Cardiac muscle cell (in vitro differentiated cells and primary cell): ENCODE data around the gene SELENOP. TPM values are rescaled to one million over a fixed set of nuclear protein-coding genes. Genes with fewer than 3 reads are reported as not detected.

ENCODE experiments used
- DNase-seq, 2 donors: peaks; one replicate each; pipeline versions ENCODE4 v3.0.0 to v3.0.0-alpha.2; 2010 to 2017; ENCODE audit warnings: low read depth in 1 of 2, low spot score in 1 of 2
- H3K27ac ChIP-seq: fragments of 200-600 bp; sonication (generic); 2 replicates; pipeline ENCODE4 v1.5.1; 2016
- H3K27me3 ChIP-seq: fragments of 200-600 bp; sonication (generic); 2 replicates; pipeline ENCODE4 v1.6.0; 2016; ENCODE audit warnings: control low read depth
- H3K36me3 ChIP-seq: fragments of 200-600 bp; sonication (generic); 2 replicates; pipeline ENCODE4 v1.5.1; 2016; ENCODE audit warnings: control low read depth
- H3K4me1 ChIP-seq: fragments of 200-600 bp; sonication (generic); 2 replicates; pipeline ENCODE4 v1.8.1; 2017; ENCODE audit warnings: low read depth, mild to moderate bottlenecking, mixed run types
- H3K4me3 ChIP-seq: fragments of 200-600 bp; sonication (generic); 2 replicates; pipeline ENCODE4 v1.5.1; 2016; ENCODE audit warnings: mild to moderate bottlenecking
- H3K9me3 ChIP-seq: fragments of 200-600 bp; sonication (generic); 2 replicates; pipeline ENCODE4 v1.5.1; 2017; ENCODE audit warnings: low read depth, mild to moderate bottlenecking, control low read depth
- CTCF ChIP-seq: IDR thresholded peaks from 2 replicates; pipeline ENCODE4 v1.5.1; 2012; ENCODE audit warnings: low read depth, mild to moderate bottlenecking, low read length
- polyA plus RNA-seq: library from polyadenylated mRNA; unstranded; fragments of >200 nt; fragmentation: Nextera tagmentation; extraction: Ambion mirVana; gene quantifications from 2 replicates; pipeline ENCODE4 v1.2.1, GENCODE V29; 2016
- total RNA-seq: library from RNA; depleted of rRNA; stranded (reverse); fragments of >200 nt; gene quantifications from 2 replicates; pipeline ENCODE4 v1.2.3, GENCODE V29; 2016

Gene SELENOP
- total and polyA plus RNA-seq, 2 experiments from 2014 or later: 71.0 to 72.7 TPM

DNA sequence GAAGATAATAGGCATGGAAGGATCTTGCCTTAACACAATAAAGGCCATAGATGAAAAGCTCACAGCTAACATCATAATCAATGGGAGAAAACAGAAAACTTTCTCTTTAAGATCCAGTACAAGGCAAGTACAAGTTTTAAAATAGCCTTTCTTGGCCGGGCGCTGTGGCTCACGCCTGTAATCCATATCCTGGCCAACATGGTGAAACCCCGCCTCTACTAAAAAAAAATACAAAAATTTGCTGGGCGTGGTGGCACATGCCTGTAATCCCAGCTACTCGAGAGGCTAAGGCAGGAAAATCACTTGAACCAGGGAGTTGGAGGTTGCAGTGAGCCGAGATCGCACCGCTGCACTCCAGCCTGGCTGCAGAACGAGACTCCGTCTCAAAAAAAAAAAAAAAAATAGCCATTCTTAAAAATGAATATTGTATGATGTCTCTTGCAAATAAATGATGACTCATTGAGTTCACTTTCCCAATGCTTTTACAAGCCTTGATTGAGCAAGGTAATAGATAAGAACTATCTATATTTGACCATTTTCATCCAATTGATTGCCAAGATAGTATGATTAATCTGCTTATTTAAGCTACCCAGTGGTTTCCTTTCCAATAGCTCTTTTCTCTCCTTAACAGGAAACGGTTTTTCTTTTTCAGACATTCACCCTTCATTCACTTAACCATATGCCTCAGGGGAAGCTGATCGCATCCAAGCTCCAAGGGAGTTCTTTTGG lies 39.3 kb downstream of the SELENOP start:
- Histone ChIP-seq H3K36me3 (no peaks in the 10 kb centered on the region), H3K27ac (no peak overlapping the region), H3K27me3 (no peaks in the 10 kb centered on the region), H3K4me1 (no peaks in the 10 kb centered on the region), H3K9me3 (no peaks in the 10 kb centered on the region), H3K4me3 (no peak overlapping the region)
- no peak for TF ChIP-seq CTCF
- DNase-seq: peak in 1 of 2 donors; percentile 19

DNA sequence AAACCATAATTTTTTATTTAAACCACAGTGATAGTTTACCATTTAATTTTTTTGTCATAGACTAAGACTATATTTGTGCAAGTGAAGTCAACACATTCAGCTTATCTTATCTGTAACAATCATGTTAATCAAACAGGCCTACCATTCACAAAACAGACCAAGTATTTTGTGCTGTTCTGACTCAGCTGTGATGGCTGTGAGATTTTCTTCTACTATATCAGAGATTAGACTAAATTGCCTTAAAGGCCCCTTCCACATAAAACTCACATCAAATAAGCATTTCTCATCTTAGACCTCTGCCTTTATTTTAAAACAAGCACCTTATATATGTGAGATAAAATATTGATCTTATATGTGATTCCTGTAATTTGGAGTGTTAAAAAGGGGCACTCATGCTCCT lies 41.7 kb downstream of the SELENOP start:
- no peak for DNase-seq
- no peaks in the 10 kb centered on the region for H3K9me3 ChIP-seq
- H3K4me3 ChIP-seq: no peak overlapping the region
- H3K27ac ChIP-seq: no peak overlapping the region
- no peaks in the 10 kb centered on the region for H3K27me3 ChIP-seq
- H3K4me1 ChIP-seq: no peaks in the 10 kb centered on the region
- no peak for TF ChIP-seq CTCF
- no peaks in the 10 kb centered on the region for H3K36me3 ChIP-seq

GRCh38 chr5:42768106-42768504 lies 43.6 kb downstream of the SELENOP start:
- H3K4me1 ChIP-seq: no peaks in the 10 kb centered on the region
- no peak overlapping the region for H3K27ac ChIP-seq
- no peaks in the 10 kb centered on the region for H3K9me3 ChIP-seq
- no peak overlapping the region for H3K4me3 ChIP-seq
- DNase-seq: no peak
- no peak for TF ChIP-seq CTCF
- H3K27me3 ChIP-seq: no peaks in the 10 kb centered on the region
- no peaks in the 10 kb centered on the region for H3K36me3 ChIP-seq

DNA sequence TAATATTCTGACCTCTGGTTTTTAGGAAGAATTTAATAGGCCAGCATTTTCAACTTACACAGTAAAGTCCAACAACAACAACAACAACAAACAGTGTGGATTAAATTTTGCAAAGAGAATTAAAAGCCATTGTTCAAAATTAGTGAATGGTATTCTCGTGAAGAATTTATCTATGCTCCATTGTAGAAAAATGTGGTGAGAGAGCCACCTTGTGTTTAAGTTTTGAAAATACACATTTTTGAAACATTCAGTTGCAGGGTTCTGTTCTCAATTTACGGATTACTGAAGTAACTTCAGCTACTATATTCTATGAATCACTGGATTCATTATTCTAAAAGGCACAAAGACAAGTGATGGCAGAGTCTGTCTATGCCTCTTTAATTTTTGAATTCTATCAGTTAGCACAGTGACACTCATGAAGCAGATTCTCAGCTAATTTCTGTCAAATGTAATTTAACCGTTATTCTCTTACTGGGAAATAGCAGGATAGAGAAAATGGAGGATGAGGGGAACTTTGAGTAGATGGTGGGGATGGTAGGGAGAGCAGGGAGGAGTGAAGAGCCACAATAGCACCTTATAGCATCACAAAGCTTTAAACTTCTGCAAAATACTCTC lies 44.1 kb downstream of the SELENOP start:
- Histone ChIP-seq H3K36me3 (no peaks in the 10 kb centered on the region), H3K4me1 (no peaks in the 10 kb centered on the region)
- peak; percentile 40 to 60 for DNase-seq

DNA sequence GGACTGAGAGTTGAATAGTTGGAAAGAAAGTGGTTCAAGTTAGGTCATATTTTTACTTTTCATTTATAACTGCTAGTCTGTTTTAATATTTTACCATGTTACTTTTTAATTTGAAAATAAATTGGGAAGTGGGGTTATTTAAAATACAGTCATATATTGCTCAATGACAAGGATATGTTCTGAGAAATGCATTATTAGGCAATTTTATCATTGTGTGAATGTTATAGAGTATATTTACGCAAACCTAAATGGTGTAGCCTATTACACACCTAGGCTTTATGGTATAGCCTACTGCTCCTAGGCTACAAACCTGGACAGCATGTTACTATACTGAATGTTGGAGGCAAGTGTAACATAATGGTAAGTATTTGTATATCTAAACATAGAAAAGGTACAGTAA lies 49.9 kb downstream of the SELENOP start:
- H3K4me1 ChIP-seq: no peaks in the 10 kb centered on the region

More for the DNA sequence above, 44.1 kb downstream of the SELENOP start:
- H3K27ac ChIP-seq: no peak overlapping the region
- no peaks in the 10 kb centered on the region for H3K9me3 ChIP-seq
- TF ChIP-seq CTCF: peak; percentile 40
- no peak overlapping the region for H3K4me3 ChIP-seq
- no peaks in the 10 kb centered on the region for H3K27me3 ChIP-seq

More for the DNA sequence above, 49.9 kb downstream of the SELENOP start:
- no peaks in the 10 kb centered on the region for H3K27me3 ChIP-seq
- TF ChIP-seq CTCF: no peak
- no peaks in the 10 kb centered on the region for H3K9me3 ChIP-seq
- no peak overlapping the region for H3K4me3 ChIP-seq
- DNase-seq: no peak
- H3K27ac ChIP-seq: no peak overlapping the region
- no peaks in the 10 kb centered on the region for H3K36me3 ChIP-seq
